Gastroesophageal sphincter (tissue), 3 donors: ENCODE measurements around the gene C3orf38.

Experiments used
- EP300 ChIP-seq: sonication (generic); formaldehyde crosslinking; IDR thresholded peaks from one replicate; pipeline ENCODE4 v1.6.1; 2017; ENCODE audit warnings: antibody characterized with exemption, mild to moderate bottlenecking
- POLR2AphosphoS5 ChIP-seq: sonication (generic); formaldehyde crosslinking; IDR thresholded peaks from one replicate; pipeline ENCODE4 v1.6.1; 2017; ENCODE audit warnings: antibody characterized with exemption
- TF ChIP-seq, protein P1 (sequence below), 4 experiments: fragments of 200-600 bp in 2 of 4; fragments of 450-650 bp in 2 of 4; sonication (generic) in 1 of 4; IDR thresholded peaks; one replicate each; pipeline ENCODE4 v1.5.1; 2017 to 2019; ENCODE audit warnings: antibody characterized with exemption in 4 of 4, mild to moderate bottlenecking in 2 of 4, moderate library complexity in 2 of 4

DNA sequence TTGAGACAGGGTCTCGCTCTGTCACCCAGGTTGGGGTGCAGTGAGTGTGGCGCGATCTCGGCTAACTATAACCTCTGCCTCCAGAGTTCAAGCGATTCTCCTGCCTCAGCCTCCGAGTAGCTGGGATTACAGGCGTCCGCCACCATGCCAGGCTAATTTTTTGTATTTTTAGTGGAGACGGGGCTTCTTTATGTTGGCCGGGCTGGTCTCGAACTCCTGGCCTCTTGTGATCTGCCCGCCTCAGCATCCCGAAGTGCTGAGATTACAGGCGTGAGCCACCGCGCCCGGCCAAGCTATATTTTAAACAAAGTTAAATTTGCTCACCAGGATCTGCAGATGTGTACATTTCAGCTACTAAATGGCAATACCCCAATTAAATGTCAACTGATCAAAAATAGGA lies 1.1 kb upstream of the C3orf38 start:
- TF ChIP-seq, protein P1, sequence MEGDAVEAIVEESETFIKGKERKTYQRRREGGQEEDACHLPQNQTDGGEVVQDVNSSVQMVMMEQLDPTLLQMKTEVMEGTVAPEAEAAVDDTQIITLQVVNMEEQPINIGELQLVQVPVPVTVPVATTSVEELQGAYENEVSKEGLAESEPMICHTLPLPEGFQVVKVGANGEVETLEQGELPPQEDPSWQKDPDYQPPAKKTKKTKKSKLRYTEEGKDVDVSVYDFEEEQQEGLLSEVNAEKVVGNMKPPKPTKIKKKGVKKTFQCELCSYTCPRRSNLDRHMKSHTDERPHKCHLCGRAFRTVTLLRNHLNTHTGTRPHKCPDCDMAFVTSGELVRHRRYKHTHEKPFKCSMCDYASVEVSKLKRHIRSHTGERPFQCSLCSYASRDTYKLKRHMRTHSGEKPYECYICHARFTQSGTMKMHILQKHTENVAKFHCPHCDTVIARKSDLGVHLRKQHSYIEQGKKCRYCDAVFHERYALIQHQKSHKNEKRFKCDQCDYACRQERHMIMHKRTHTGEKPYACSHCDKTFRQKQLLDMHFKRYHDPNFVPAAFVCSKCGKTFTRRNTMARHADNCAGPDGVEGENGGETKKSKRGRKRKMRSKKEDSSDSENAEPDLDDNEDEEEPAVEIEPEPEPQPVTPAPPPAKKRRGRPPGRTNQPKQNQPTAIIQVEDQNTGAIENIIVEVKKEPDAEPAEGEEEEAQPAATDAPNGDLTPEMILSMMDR (IDR thresholded peaks at IDR 0.05) = no peak
- TF ChIP-seq EP300 = no peak
- TF ChIP-seq POLR2AphosphoS5 = no peak
